A549 (cell line): ENCODE data around the gene GDI2.

ENCODE experiments used
- CBX8 ChIP-seq: fragments of 200-600 bp; sonication (generic); IDR thresholded peaks from 2 replicates; pipeline ENCODE4 v1.6.1; 2016
- CEBPB ChIP-seq, 2 experiments: fragments of >200 bp in 1 of 2; sonication (Bioruptor Twin) in 1 of 2; formaldehyde crosslinking in 1 of 2; IDR thresholded peaks; 2 replicates each; pipeline ENCODE4 v1.6.1; 2012 to 2016
- CTCF ChIP-seq: fragments of >200 bp; sonication (Bioruptor Twin); formaldehyde crosslinking; IDR thresholded peaks from 3 replicates; pipeline ENCODE4 v1.5.1; 2016
- ESRRA ChIP-seq: fragments of 150-350 bp; IDR thresholded peaks from 2 replicates; pipeline ENCODE4 v1.6.1; 2014; ENCODE audit warnings: mild to moderate bottlenecking, low read length, borderline replicate concordance
- HDAC2 ChIP-seq: fragments of 200-600 bp; sonication (generic); IDR thresholded peaks from 2 replicates; pipeline ENCODE4 v1.6.1; 2016
- MAFK ChIP-seq: fragments of 450-650 bp; IDR thresholded peaks from 2 replicates; pipeline ENCODE4 v1.6.1; 2014; ENCODE audit not compliant: partially characterized antibody
- POLR2A ChIP-seq: IDR thresholded peaks from 2 replicates; pipeline ENCODE4 v1.6.1; 2012; ENCODE audit warnings: mild to moderate bottlenecking, low read length
- RNF2 ChIP-seq: fragments of 200-600 bp; sonication (generic); IDR thresholded peaks from 2 replicates; pipeline ENCODE4 v1.6.1; 2016; ENCODE audit warnings: low read depth, mild to moderate bottlenecking, antibody characterized with exemption, moderate library complexity, borderline replicate concordance
- USF2 ChIP-seq: fragments of 450-650 bp; IDR thresholded peaks from 2 replicates; pipeline ENCODE4 v1.6.1; 2014; ENCODE audit warnings: antibody characterized with exemption
- ZFP36 ChIP-seq: fragments of 450-650 bp; IDR thresholded peaks from 2 replicates; pipeline ENCODE4 v1.6.1; 2014; ENCODE audit warnings: borderline replicate concordance; ENCODE audit not compliant: partially characterized antibody

- TF ChIP-seq CTCF (no peak), CEBPB (IDR thresholded peaks at IDR 0.05) (no peak), HDAC2 (no peak), USF2 (no peak), POLR2A (no peak), CBX8 (no peak), MAFK (no peak), ZFP36 (no peak), RNF2 (no peak), ESRRA (no peak)
These were observed 15.5 kb upstream of the GDI2 start for GRCh38 chr10:5828725-5829124.
